HEK293T (cell line): ENCODE results near the gene GCLM.

Experiments used
- ARNT ChIP-seq: fragments of 450-650 bp; IDR thresholded peaks from 2 replicates; pipeline ENCODE4 v1.6.1; 2017; ENCODE audit warnings: mild to moderate bottlenecking
- BHLHE40 ChIP-seq: fragments of 450-650 bp; IDR thresholded peaks from 2 replicates; pipeline ENCODE4 v1.6.1; 2016; ENCODE audit warnings: mild to moderate bottlenecking, moderate library complexity, borderline replicate concordance
- ELF4 ChIP-seq: fragments of 450-650 bp; IDR thresholded peaks from 2 replicates; pipeline ENCODE4 v1.6.1; 2017; ENCODE audit warnings: antibody characterized with exemption
- FOXA1 ChIP-seq: fragments of 450-650 bp; IDR thresholded peaks from 2 replicates; pipeline ENCODE4 v1.6.1; 2016; ENCODE audit warnings: mild to moderate bottlenecking
- FOXK2 ChIP-seq: fragments of 450-650 bp; IDR thresholded peaks from 2 replicates; pipeline ENCODE4 v1.6.1; 2016; ENCODE audit warnings: mild to moderate bottlenecking
- FOXM1 ChIP-seq: fragments of 450-650 bp; IDR thresholded peaks from 2 replicates; pipeline ENCODE4 v1.6.1; 2017; ENCODE audit warnings: mild to moderate bottlenecking, borderline replicate concordance
- HDGF ChIP-seq: fragments of 450-650 bp; IDR thresholded peaks from 2 replicates; pipeline ENCODE4 v1.6.1; 2017; ENCODE audit warnings: antibody characterized with exemption, borderline replicate concordance
- L3MBTL2 ChIP-seq: fragments of 450-650 bp; conservative IDR thresholded peaks from 2 replicates; pipeline ENCODE4 v1.6.1; 2016; ENCODE audit warnings: mild to moderate bottlenecking
- LEF1 ChIP-seq: fragments of 450-650 bp; IDR thresholded peaks from 2 replicates; pipeline ENCODE4 v1.6.1; 2017; ENCODE audit warnings: mild to moderate bottlenecking, borderline replicate concordance
- NFRKB ChIP-seq: fragments of 450-650 bp; IDR thresholded peaks from 2 replicates; pipeline ENCODE4 v1.6.1; 2016; ENCODE audit warnings: mild to moderate bottlenecking, moderate library complexity
- PKNOX1 ChIP-seq: fragments of 450-650 bp; IDR thresholded peaks from 2 replicates; pipeline ENCODE4 v1.6.1; 2016
- SP1 ChIP-seq: fragments of 450-650 bp; IDR thresholded peaks from 2 replicates; pipeline ENCODE4 v1.6.1; 2017
- SUZ12 ChIP-seq: fragments of 450-650 bp; IDR thresholded peaks from 2 replicates; pipeline ENCODE4 v1.6.1; 2016; ENCODE audit warnings: mild to moderate bottlenecking
- TARDBP ChIP-seq: fragments of 450-650 bp; IDR thresholded peaks from 2 replicates; pipeline ENCODE4 v1.6.1; 2016

GRCh38 chr1:93937997-93938396, 28.8 kb upstream of the GCLM start:
- TF ChIP-seq ELF4, result no peak
- no peak for TF ChIP-seq FOXA1
- TF ChIP-seq SP1, result no peak
- TF ChIP-seq SUZ12, result no peak
- TF ChIP-seq FOXM1, result no peak
- TF ChIP-seq TARDBP, result no peak
- no peak for TF ChIP-seq HDGF
- no peak for TF ChIP-seq LEF1
- no peak for TF ChIP-seq ARNT
- TF ChIP-seq FOXK2, result no peak
- no peak for TF ChIP-seq BHLHE40
- no peak for TF ChIP-seq L3MBTL2
- no peak for TF ChIP-seq NFRKB
- TF ChIP-seq PKNOX1, result no peak
